Heart left ventricle (tissue), 16 donors: ENCODE measurements around the gene RAB3GAP1. TPM values are rescaled to one million over a fixed set of nuclear protein-coding genes. Genes with fewer than 3 reads are reported as not detected.
A peak's percentile ranks its signal among the peaks of the same experiment; 100 is the strongest.
"Not testable (repeated sequence)": the region's sequence is repeated elsewhere in the genome, so short reads cannot be mapped to it uniquely, and the experiment has no call there.

Source experiments
- ATAC-seq, 4 donors: fragments of 200-7000 bp; cut with Tn5 transposase; one replicate each; pipeline ENCODE4 v1.9.1; 2020 to 2022; ENCODE audit warnings: moderate library complexity in 4 of 4, mild to moderate bottlenecking in 3 of 4, moderate number of reproducible peaks in 1 of 4
- DNase-seq, 5 donors: peaks; one replicate each; pipeline ENCODE4 v3.0.0-alpha.2; 2020
- H3K27ac ChIP-seq, 12 donors: fragments of 200-600 bp; sonication (generic) in 4 of 12; one replicate each; pipeline versions ENCODE4 v1.5.0 to v1.8.0; 2016 to 2022; ENCODE audit warnings: mild to moderate bottlenecking in 2 of 12
- H3K27me3 ChIP-seq, 9 donors: fragments of 200-600 bp; sonication (generic) in 2 of 9; one replicate each; pipeline versions ENCODE4 v1.5.1 to v1.8.0; 2016 to 2022; ENCODE audit warnings: mild to moderate bottlenecking in 3 of 9
- H3K36me3 ChIP-seq, 9 donors: fragments of 200-600 bp; sonication (generic) in 2 of 9; one replicate each; pipeline versions ENCODE4 v1.5.0 to v1.8.0; 2018 to 2022; ENCODE audit warnings: mild to moderate bottlenecking in 2 of 9
- H3K4me1 ChIP-seq, 12 donors: fragments of 200-600 bp; sonication (generic) in 4 of 12; one replicate each; pipeline versions ENCODE4 v1.5.0 to v1.8.0; 2016 to 2022; ENCODE audit warnings: mild to moderate bottlenecking in 3 of 12
- H3K4me3 ChIP-seq, 12 donors: fragments of 200-600 bp; sonication (generic) in 4 of 12; one replicate each; pipeline versions ENCODE4 v1.5.0 to v1.8.0; 2017 to 2022; ENCODE audit warnings: mild to moderate bottlenecking in 9 of 12, moderate library complexity in 4 of 12
- H3K9me3 ChIP-seq, 12 donors: fragments of 200-600 bp; sonication (generic) in 4 of 12; one replicate each; pipeline versions ENCODE4 v1.5.0 to v1.8.0; 2016 to 2022; ENCODE audit warnings: mild to moderate bottlenecking in 1 of 12
- POLR2A ChIP-seq, 2 donors: fragments of 450-650 bp; IDR thresholded peaks; one replicate each; pipeline ENCODE4 v1.6.1; 2017; ENCODE audit warnings: antibody characterized with exemption in 2 of 2, mild to moderate bottlenecking in 2 of 2, moderate library complexity in 2 of 2
- WGBS, 4 donors: extraction: QIAGEN DNeasy Blood & Tissue Kit in 2 of 4; methylation state at CpG; one replicate each; pipeline versions ENCODE4 v1.1.5 to v1.1.7; 2013 to 2018; 5-methylcytosine and 5-hydroxymethylcytosine counted together
- intact Hi-C, 10 donors: fragments of 100-400 bp; cut with DNase I; formaldehyde crosslinking; loops; one replicate each; pipeline versions ENCODE4 v1.11.1 to v1.14.2; 2022
- polyA plus RNA-seq, 2 donors: library from polyadenylated mRNA; stranded (reverse); fragments of 200-250 nt; gene quantifications; one replicate each; pipeline ENCODE4 v1.2.3, GENCODE V29; 2013
- total RNA-seq, 9 donors: library from RNA; depleted of rRNA in 2 of 9; stranded (reverse); fragments of >200 nt in 2 of 9; fragmentation: NEBNext Ultra II Directional in 3 of 9; extraction: Animal tissue kit (Norgen Biotek cat#: 25700) in 3 of 9; gene quantifications; one replicate each; pipeline versions ENCODE4 v1.1.0 to v1.2.4, GENCODE V29; 2016 to 2023
- TF ChIP-seq, protein P1 (sequence below), 12 donors: fragments of 200-600 bp; sonication (generic) in 4 of 12; IDR thresholded peaks; one replicate each; pipeline versions ENCODE4 v1.5.0 to v1.8.0; 2018 to 2022; ENCODE audit warnings: antibody characterized with exemption in 12 of 12, mild to moderate bottlenecking in 5 of 12
- donor health status: ischemic (EF 13 %, LVEDD 7.1; RV severe dilation, severe dysfunction).
- donor health status: healthy with polysubstance abuse.
- donor health status: DM: no; HTN: yes; CAD: no.
- donor health status: DM: no; HTN: no; CAD: no.
- donor health status: ischemic (EF 25% LVEDD 6.9; RV normal size, moderate dysfunction).
- donor health status: ischemic (EF 25% LVEDD 5.7; RV mildly dilated, moderate dysfunction).
- donor health status: healthy.
- donor health status: DM: yes; HTN: yes; CAD: no.
- donor health status: ischemic (EF 35%, LVEDD 5.7; RV mildly dilated, moderate dysfunction).
- donor health status: nonischemic (EF 11% LVEDD 7.7; RV severe dilation, severe dysfunction).
- donor health status: DM: yes; HTN: yes; CAD: no.
- donor health status: PGD.
- donor health status: ischemic (EF 29% LVEDD 5.4; RV normal size, mild dysfunction).
- donor health status: nonischemic (EF 23%, LVEDD 6.1; RV moderate dilation, normal function).

Gene RAB3GAP1
- total and polyA plus RNA-seq, 11 donors = 16.7 to 63.6 (median 47.2) TPM

DNA sequence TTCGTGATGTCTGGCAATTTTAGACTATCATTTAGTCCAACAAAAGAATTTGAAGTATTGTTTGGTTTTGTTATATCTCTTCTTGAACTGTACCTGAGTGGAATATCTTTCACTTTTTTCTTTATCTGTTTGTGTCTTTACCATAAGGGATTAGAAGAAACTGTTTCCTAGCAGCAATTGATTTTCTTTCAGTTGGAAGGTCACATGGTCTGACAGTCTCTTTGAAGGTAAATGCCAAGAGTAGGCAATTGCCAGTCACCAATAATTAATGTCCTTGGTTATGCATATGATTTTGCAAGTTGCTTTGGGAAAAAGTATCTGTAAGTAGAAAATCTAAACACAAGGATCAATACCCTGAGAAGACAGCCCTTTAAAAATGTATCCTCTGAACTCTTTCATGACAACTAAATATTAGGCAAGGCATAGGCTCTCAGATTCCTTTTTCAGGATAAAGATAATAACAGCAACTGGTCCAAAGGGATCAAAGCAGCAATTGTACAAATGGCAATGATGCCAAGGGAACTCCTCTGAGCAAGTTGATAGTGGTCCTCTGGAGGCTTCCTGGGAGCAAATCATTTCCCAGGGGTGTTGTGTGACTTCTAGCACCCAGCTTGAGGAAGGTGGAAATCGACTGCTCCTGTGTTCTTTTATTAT, 22.5 kb upstream of the RAB3GAP1 start:
- Histone ChIP-seq H3K27ac (no peak overlapping the region), H3K4me1 (no peaks in the 10 kb centered on the region), H3K27me3 (no peaks in the 10 kb centered on the region), H3K4me3 (no peak overlapping the region), H3K36me3 (no peaks in the 10 kb centered on the region), H3K9me3 (no peaks in the 10 kb centered on the region)
- ATAC-seq (no peak), DNase-seq (no peak)
- TF ChIP-seq, protein P1, sequence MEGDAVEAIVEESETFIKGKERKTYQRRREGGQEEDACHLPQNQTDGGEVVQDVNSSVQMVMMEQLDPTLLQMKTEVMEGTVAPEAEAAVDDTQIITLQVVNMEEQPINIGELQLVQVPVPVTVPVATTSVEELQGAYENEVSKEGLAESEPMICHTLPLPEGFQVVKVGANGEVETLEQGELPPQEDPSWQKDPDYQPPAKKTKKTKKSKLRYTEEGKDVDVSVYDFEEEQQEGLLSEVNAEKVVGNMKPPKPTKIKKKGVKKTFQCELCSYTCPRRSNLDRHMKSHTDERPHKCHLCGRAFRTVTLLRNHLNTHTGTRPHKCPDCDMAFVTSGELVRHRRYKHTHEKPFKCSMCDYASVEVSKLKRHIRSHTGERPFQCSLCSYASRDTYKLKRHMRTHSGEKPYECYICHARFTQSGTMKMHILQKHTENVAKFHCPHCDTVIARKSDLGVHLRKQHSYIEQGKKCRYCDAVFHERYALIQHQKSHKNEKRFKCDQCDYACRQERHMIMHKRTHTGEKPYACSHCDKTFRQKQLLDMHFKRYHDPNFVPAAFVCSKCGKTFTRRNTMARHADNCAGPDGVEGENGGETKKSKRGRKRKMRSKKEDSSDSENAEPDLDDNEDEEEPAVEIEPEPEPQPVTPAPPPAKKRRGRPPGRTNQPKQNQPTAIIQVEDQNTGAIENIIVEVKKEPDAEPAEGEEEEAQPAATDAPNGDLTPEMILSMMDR (IDR thresholded peaks at IDR 0.05) = no peak
- no peak for TF ChIP-seq POLR2A (IDR thresholded peaks at IDR 0.05)
- intact Hi-C loops = no loop called here
- 62 to 73% (median 68%) methylated on average over 2 of the region's 2 CpGs for WGBS, 4 donors

DNA sequence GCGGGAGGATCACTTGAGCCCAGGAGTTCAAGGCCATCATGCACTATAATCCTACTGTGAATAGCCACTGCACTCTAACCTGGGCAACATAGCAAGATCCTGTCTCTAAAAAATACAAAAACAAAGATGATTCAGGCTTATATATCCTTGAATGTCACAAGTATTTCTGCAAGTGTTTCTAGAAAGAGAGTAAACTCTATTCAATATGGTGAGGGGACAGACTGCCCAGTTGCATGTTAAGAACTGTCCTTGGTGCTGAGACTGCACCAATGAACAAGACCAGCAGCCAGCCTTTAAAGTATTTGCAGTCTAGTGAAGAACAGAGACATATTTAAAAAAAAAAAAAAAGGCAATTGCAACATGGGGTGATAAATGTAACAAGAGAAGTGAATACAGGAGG, 21.3 kb upstream of the RAB3GAP1 start:
- no peak for TF ChIP-seq POLR2A (IDR thresholded peaks at IDR 0.05)
- TF ChIP-seq, protein P1 (IDR thresholded peaks at IDR 0.05) = no peak
- Histone ChIP-seq H3K9me3 (no peaks in the 10 kb centered on the region), H3K36me3 (no peaks in the 10 kb centered on the region), H3K27ac (no peak overlapping the region), H3K4me1 (no peaks in the 10 kb centered on the region), H3K27me3 (no peaks in the 10 kb centered on the region), H3K4me3 (no peak overlapping the region)
- intact Hi-C loops = no loop called here
- ATAC-seq (no peak), DNase-seq (no peak)
- 91 to 100% (median 96%) methylated on average over 1 of the region's 1 CpG for WGBS, 4 donors

- ATAC-seq, H3K27me3 ChIP-seq, H3K36me3 ChIP-seq, H3K4me3 ChIP-seq, H3K9me3 ChIP-seq, H3K27ac ChIP-seq, intact Hi-C loops, DNase-seq, H3K4me1 ChIP-seq: not testable (repeated sequence)
- 94 to 97% methylated on average over 22 to 25 of the region's 33 CpGs; no CpG with 5 or more reads in 2 of the 4 donors for WGBS, 4 donors
Observed at GRCh38 chr2:135033216-135033615, 18.9 kb upstream of the RAB3GAP1 start.

GRCh38 chr2:135037831-135038230, 14.3 kb upstream of the RAB3GAP1 start:
- WGBS, 4 donors = 83 to 91% (median 86%) methylated on average over 3 of the region's 3 CpGs
- Histone ChIP-seq H3K9me3 (no peaks in the 10 kb centered on the region), H3K4me3 (no peak overlapping the region), H3K36me3 (no peaks in the 10 kb centered on the region), H3K4me1 (no peaks in the 10 kb centered on the region), H3K27me3 (no peaks in the 10 kb centered on the region), H3K27ac (no peak overlapping the region)
- ATAC-seq (no peak), DNase-seq (no peak)
- intact Hi-C loops = no loop called here
- no peak for TF ChIP-seq POLR2A (IDR thresholded peaks at IDR 0.05)
- TF ChIP-seq, protein P1 (IDR thresholded peaks at IDR 0.05) = no peak

GRCh38 chr2:135043345-135043744, 8.7 kb upstream of the RAB3GAP1 start:
- Histone ChIP-seq H3K36me3 (no peaks in the 10 kb centered on the region), H3K27me3 (peaks cover 0 to 3% (median 0%) of the 10 kb centered on the region in 9 donors), H3K27ac (no peak overlapping the region), H3K4me3 (no peak overlapping the region), H3K9me3 (no peaks in the 10 kb centered on the region), H3K4me1 (peaks cover 0 to 3% (median 0%) of the 10 kb centered on the region in 12 donors)
- intact Hi-C loops = no loop called here
- WGBS, 4 donors = 53 to 69% (median 60%) methylated on average over 2 of the region's 2 CpGs
- TF ChIP-seq POLR2A (IDR thresholded peaks at IDR 0.05) = no peak
- TF ChIP-seq, protein P1 (IDR thresholded peaks at IDR 0.05) = peak in 10 of 12 donors; percentile 8 to 59 (median 34)
- no peak for ATAC-seq
- no peak for DNase-seq
